Astrocyte (in vitro differentiated cells and primary cell): Measurements from ENCODE around the gene ZNF22. TPM values are rescaled to one million over a fixed set of nuclear protein-coding genes. Genes with fewer than 3 reads are reported as not detected.

Experiments
- DNase-seq: peaks from one replicate; pipeline ENCODE4 v3.0.0-alpha.2; 2010; ENCODE audit warnings: low read depth
- FAIRE-seq: peaks from 2 replicates; lab custom pipeline; 2011; peaks lifted over from hg19 to GRCh38; lab: Jason Lieb, UNC
- H2AFZ ChIP-seq: 2 replicates; pipeline ENCODE4 v1.6.0; 2012; ENCODE audit warnings: low read depth, low read length, inconsistent platforms
- H3K27ac ChIP-seq: 2 replicates; pipeline ENCODE4 v1.5.1; 2011; ENCODE audit warnings: low read depth, low read length, inconsistent platforms
- H3K27me3 ChIP-seq: 2 replicates; pipeline ENCODE4 v1.6.0; 2011; ENCODE audit warnings: low read length, inconsistent platforms; ENCODE audit not compliant: insufficient read depth
- H3K36me3 ChIP-seq: 2 replicates; pipeline ENCODE4 v1.5.1; 2011; ENCODE audit warnings: low read length, inconsistent platforms; ENCODE audit not compliant: insufficient read depth
- H3K4me1 ChIP-seq: 2 replicates; pipeline ENCODE4 v1.5.1; 2011; ENCODE audit warnings: low read length, inconsistent platforms; ENCODE audit not compliant: insufficient read depth
- H3K4me2 ChIP-seq: 2 replicates; pipeline ENCODE4 v1.6.0; 2012; ENCODE audit warnings: low read length, inconsistent platforms
- H3K4me3 ChIP-seq: 2 replicates; pipeline ENCODE4 v1.5.1; 2011; ENCODE audit warnings: low read depth, mild to moderate bottlenecking, low read length, inconsistent platforms; ENCODE audit not compliant: insufficient read depth
- H3K79me2 ChIP-seq: 2 replicates; pipeline ENCODE4 v1.6.0; 2012; ENCODE audit warnings: mild to moderate bottlenecking, low read length, inconsistent platforms; ENCODE audit not compliant: insufficient read depth
- H3K9ac ChIP-seq: 2 replicates; pipeline ENCODE4 v1.6.0; 2012; ENCODE audit warnings: mild to moderate bottlenecking, low read length, inconsistent platforms
- H3K9me3 ChIP-seq: 2 replicates; pipeline ENCODE4 v1.5.1; 2012; ENCODE audit warnings: low read depth, mild to moderate bottlenecking, low read length, inconsistent platforms; ENCODE audit not compliant: insufficient read depth
- H4K20me1 ChIP-seq: 2 replicates; pipeline ENCODE4 v1.6.0; 2012; ENCODE audit warnings: low read length, inconsistent platforms; ENCODE audit not compliant: insufficient read depth
- H3K27ac Mint-ChIP-seq: one replicate; pipeline ENCODE4 v1.8.0; 2021; ENCODE audit warnings: mild to moderate bottlenecking, mixed read lengths; ENCODE audit not compliant: unreplicated experiment
- H3K27me3 Mint-ChIP-seq: one replicate; pipeline ENCODE4 v1.8.0; 2021; ENCODE audit warnings: low read depth, mixed read lengths; ENCODE audit not compliant: unreplicated experiment
- H3K36me3 Mint-ChIP-seq: one replicate; pipeline ENCODE4 v1.8.0; 2021; ENCODE audit warnings: low read depth, mixed read lengths; ENCODE audit not compliant: unreplicated experiment
- H3K4me1 Mint-ChIP-seq: one replicate; pipeline ENCODE4 v1.8.0; 2021; ENCODE audit warnings: low read depth, mixed read lengths; ENCODE audit not compliant: unreplicated experiment
- H3K4me3 Mint-ChIP-seq: one replicate; pipeline ENCODE4 v1.8.0; 2021; ENCODE audit warnings: mild to moderate bottlenecking, moderate library complexity, mixed read lengths; ENCODE audit not compliant: unreplicated experiment
- H3K9me3 Mint-ChIP-seq: one replicate; pipeline ENCODE4 v1.8.0; 2021; ENCODE audit warnings: mild to moderate bottlenecking, mixed read lengths; ENCODE audit not compliant: unreplicated experiment
- EZH2 ChIP-seq: IDR thresholded peaks from 2 replicates; pipeline ENCODE4 v1.6.1; 2012; ENCODE audit warnings: mild to moderate bottlenecking, low read length, inconsistent platforms; ENCODE audit not compliant: insufficient read depth
- total RNA-seq: library from RNA; stranded (reverse); gene quantifications from 2 replicates; pipeline ENCODE4 v1.2.1, GENCODE V29; 2021
- TF ChIP-seq, protein P1 (sequence below): IDR thresholded peaks from 2 replicates; pipeline ENCODE4 v1.5.1; 2011; ENCODE audit warnings: low read depth, mild to moderate bottlenecking, inconsistent platforms, low read length, moderate library complexity; ENCODE audit not compliant: insufficient read depth

The ZNF22 gene
- total RNA-seq, 1 donor from 2014 or later: 12.0 TPM

DNA sequence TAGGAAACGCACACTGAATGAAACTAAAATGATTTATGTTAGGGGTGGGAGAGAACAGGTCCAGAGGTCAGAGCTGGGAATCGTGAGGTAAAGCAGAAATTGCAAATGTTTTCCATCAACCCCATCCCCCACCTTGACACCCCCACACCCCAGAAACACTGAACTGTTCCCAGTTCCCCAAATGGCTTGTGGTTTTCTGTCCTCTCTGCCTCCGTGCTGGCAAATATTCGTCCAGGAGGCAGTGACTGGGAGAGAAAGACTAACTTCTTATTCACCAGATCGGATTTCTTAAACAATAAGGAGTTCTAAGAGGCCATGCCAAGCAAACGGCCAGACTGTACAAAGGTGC, 41.9 kb upstream of the ZNF22 start:
- H3K36me3 ChIP-seq: no peaks in the 10 kb centered on the region
- H3K27ac ChIP-seq: peak overlapping the region; percentile 83
- Mint-ChIP-seq H3K4me3 (peak overlapping the region; percentile 92), H3K27ac (peak overlapping the region; percentile 89), H3K4me1 (peaks cover 52% of the 10 kb centered on the region), H3K9me3 (peaks cover 3% of the 10 kb centered on the region), H3K36me3 (peaks cover 17% of the 10 kb centered on the region), H3K27me3 (no peaks in the 10 kb centered on the region)
- no peaks in the 10 kb centered on the region for H3K27me3 ChIP-seq
- DNase-seq: no peak
- no peak for FAIRE-seq
- H3K9ac ChIP-seq: peak overlapping the region; percentile 90
- H4K20me1 ChIP-seq: no peaks in the 10 kb centered on the region
- no peaks in the 10 kb centered on the region for H3K9me3 ChIP-seq
- peak overlapping the region; percentile 91 for H2AFZ ChIP-seq
- peaks cover 24% of the 10 kb centered on the region for H3K4me1 ChIP-seq
- peak overlapping the region; percentile 74 for H3K4me3 ChIP-seq
- TF ChIP-seq, protein P1, sequence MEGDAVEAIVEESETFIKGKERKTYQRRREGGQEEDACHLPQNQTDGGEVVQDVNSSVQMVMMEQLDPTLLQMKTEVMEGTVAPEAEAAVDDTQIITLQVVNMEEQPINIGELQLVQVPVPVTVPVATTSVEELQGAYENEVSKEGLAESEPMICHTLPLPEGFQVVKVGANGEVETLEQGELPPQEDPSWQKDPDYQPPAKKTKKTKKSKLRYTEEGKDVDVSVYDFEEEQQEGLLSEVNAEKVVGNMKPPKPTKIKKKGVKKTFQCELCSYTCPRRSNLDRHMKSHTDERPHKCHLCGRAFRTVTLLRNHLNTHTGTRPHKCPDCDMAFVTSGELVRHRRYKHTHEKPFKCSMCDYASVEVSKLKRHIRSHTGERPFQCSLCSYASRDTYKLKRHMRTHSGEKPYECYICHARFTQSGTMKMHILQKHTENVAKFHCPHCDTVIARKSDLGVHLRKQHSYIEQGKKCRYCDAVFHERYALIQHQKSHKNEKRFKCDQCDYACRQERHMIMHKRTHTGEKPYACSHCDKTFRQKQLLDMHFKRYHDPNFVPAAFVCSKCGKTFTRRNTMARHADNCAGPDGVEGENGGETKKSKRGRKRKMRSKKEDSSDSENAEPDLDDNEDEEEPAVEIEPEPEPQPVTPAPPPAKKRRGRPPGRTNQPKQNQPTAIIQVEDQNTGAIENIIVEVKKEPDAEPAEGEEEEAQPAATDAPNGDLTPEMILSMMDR: no peak
- H3K4me2 ChIP-seq: peak overlapping the region; percentile 95
- H3K79me2 ChIP-seq: no peaks in the 10 kb centered on the region

DNA sequence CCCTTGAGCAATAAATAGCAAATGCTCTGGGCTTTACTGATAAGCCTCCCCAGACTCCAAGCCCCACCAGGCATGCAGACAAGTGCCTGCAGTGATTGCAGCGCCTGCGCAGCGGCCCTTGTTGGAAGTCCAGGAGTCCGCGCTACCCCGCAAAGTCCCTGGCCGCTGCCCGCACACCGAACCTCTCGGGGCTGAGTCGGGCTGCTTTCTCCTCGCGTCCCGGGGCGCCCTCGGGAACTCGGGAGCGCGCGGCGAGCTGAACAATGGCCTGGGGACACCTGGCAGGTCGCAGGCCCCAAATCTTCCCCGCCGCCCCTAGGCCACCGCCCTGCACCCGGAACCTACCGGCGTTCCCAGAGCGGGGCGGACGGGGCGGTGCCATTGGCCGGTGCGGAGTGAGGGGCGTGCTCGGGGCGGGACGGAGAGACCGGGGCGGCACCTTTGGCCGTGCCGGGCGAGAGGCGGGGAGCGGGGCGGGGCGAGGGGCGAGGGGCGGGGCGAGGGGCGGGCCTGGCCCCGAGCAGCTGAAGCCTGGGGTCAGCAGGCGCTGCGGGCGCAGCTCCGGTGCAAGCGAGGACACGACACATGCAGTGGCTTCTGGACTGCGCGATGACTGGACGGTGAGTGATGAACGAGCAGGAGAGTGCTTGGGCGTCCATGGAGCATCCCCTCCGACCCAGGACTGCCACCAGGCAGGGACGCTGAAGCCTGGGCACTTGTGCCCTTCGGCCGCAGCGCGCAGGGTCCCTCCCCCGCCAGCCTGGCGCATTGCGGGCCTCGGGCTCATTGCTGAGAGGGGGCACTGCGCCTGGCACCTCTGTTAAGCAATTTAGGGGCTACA, 41.3 kb upstream of the ZNF22 start, which contains the start of gene RASSF4:
RASSF4 (plus strand) TSS at position 556 of the 841 bp plus-strand sequence. CDS start 10,401 bp downstream, outside the sequence.
- H3K4me1 Mint-ChIP-seq: peaks cover 52% of the 10 kb centered on the region
- no peak for FAIRE-seq
- TF ChIP-seq, protein P1: no peak
- no peak for TF ChIP-seq EZH2

DNA sequence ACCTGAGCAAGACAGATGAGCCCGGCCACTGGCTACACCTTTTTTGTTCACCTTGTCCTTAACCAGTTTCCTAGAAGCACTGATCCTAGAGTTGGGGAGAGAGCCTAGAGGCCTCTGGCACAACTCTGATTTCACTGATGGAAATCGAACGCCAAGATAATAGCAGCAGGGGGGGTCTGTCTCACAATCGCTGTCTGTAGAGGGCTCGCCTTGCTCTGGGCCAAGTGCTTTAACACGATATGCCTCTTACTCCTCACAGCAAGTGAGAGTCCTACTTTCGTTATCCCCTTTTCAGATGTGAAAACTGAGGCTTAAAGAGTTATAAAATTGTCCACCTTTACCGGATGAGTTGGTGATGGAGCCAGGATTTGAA, 40.6 kb upstream of the ZNF22 start:
- Histone ChIP-seq H3K9ac (peak overlapping the region; percentile 61), H3K27me3 (no peaks in the 10 kb centered on the region), H2AFZ (peak overlapping the region; percentile 90), H3K27ac (no peak overlapping the region), H4K20me1 (no peaks in the 10 kb centered on the region), H3K4me2 (peak overlapping the region; percentile 95), H3K79me2 (no peaks in the 10 kb centered on the region), H3K4me1 (peaks cover 33% of the 10 kb centered on the region), H3K4me3 (peak overlapping the region; percentile 63), H3K36me3 (no peaks in the 10 kb centered on the region), H3K9me3 (no peaks in the 10 kb centered on the region)
- peak overlapping the region; percentile 90 for H3K4me3 Mint-ChIP-seq
- peaks cover 59% of the 10 kb centered on the region for H3K4me1 Mint-ChIP-seq
- TF ChIP-seq EZH2: no peak
- TF ChIP-seq, protein P1: no peak
- no peak overlapping the region for H3K27ac Mint-ChIP-seq
- H3K36me3 Mint-ChIP-seq: peaks cover 17% of the 10 kb centered on the region
- H3K9me3 Mint-ChIP-seq: peaks cover 3% of the 10 kb centered on the region
- DNase-seq: no peak
- FAIRE-seq: no peak
- no peaks in the 10 kb centered on the region for H3K27me3 Mint-ChIP-seq

More for the DNA sequence above, 41.3 kb upstream of the ZNF22 start, which contains the start of gene RASSF4:
- no peaks in the 10 kb centered on the region for H3K36me3 ChIP-seq
- peak within 1 kb of the TSS; percentile 89 for H3K27ac Mint-ChIP-seq
- H3K9me3 Mint-ChIP-seq: peaks cover 3% of the 10 kb centered on the region
- H4K20me1 ChIP-seq: no peaks in the 10 kb centered on the region
- peak within 1 kb of the TSS; percentile 92 for H3K4me3 Mint-ChIP-seq
- H3K4me2 ChIP-seq: peak within 1 kb of the TSS; percentile 95
- no peaks in the 10 kb centered on the region for H3K27me3 ChIP-seq
- no peaks in the 10 kb centered on the region for H3K27me3 Mint-ChIP-seq
- H3K27ac ChIP-seq: peak within 1 kb of the TSS; percentile 83
- H3K4me3 ChIP-seq: peak within 1 kb of the TSS; percentile 74
- H3K4me1 ChIP-seq: peaks cover 30% of the 10 kb centered on the region
- H3K9me3 ChIP-seq: no peaks in the 10 kb centered on the region
- no peaks in the 10 kb centered on the region for H3K79me2 ChIP-seq
- H3K36me3 Mint-ChIP-seq: peaks cover 17% of the 10 kb centered on the region
- H3K9ac ChIP-seq: peak within 1 kb of the TSS; percentile 90
- DNase-seq: peak; percentile 74
- H2AFZ ChIP-seq: peak within 1 kb of the TSS; percentile 91
